ENCODE results near the gene TNIP2.

DNA sequence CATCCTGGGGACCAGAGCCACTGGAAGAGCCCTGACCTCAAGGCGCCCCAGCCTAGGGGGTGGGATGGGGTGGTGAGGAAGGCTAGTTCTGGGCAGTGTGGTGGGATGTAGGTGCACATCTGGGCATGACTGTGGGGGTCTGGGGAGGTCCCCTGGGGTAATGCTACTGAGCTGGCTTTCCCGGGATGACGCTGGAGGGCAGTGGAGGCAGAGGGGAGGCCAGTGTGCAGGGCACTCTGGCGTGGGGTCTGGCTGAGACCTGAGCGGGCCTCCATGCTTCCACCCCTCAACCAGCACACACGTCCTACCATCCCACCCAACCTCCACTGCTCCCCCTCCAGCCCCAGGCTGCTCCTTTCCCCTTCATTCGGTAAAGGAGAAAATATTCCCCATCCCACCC is 32.0 kb upstream of the TNIP2 start:
- TF ChIP-seq RAD21 (CRISPR knock-in tag; IDR thresholded peaks at IDR 0.05) (no peak), TCF12 (IDR thresholded peaks at IDR 0.05) (no peak), TCF12 (CRISPR knock-in tag; IDR thresholded peaks at IDR 0.05) (no peak), ZNF597 (CRISPR knock-in tag; IDR thresholded peaks at IDR 0.05) (no peak), EZH2 (conservative IDR thresholded peaks at IDR 0.05; ENCODE audit: low read depth, low read length) (no peak), MEF2D (CRISPR knock-in tag; IDR thresholded peaks at IDR 0.05) (no peak), SKI (IDR thresholded peaks at IDR 0.05; ENCODE audit: partially characterized antibody) (no peak), CEBPZ (IDR thresholded peaks at IDR 0.05; ENCODE audit: low read length) (no peak)
- TF ChIP-seq, protein P1, sequence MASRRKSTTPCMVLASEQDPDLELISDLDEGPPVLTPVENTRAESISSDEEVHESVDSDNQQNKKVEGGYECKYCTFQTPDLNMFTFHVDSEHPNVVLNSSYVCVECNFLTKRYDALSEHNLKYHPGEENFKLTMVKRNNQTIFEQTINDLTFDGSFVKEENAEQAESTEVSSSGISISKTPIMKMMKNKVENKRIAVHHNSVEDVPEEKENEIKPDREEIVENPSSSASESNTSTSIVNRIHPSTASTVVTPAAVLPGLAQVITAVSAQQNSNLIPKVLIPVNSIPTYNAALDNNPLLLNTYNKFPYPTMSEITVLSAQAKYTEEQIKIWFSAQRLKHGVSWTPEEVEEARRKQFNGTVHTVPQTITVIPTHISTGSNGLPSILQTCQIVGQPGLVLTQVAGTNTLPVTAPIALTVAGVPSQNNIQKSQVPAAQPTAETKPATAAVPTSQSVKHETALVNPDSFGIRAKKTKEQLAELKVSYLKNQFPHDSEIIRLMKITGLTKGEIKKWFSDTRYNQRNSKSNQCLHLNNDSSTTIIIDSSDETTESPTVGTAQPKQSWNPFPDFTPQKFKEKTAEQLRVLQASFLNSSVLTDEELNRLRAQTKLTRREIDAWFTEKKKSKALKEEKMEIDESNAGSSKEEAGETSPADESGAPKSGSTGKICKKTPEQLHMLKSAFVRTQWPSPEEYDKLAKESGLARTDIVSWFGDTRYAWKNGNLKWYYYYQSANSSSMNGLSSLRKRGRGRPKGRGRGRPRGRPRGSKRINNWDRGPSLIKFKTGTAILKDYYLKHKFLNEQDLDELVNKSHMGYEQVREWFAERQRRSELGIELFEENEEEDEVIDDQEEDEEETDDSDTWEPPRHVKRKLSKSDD (CRISPR knock-in tag; IDR thresholded peaks at IDR 0.05; ENCODE audit: low read depth) = no peak
